PC-3 (cell line): ENCODE measurements around the gene TMEM18.

Experiments used
- CTCF ChIP-seq: fragments of 300-600 bp; sonication (generic); conservative IDR thresholded peaks from 2 replicates; pipeline ENCODE4 v1.5.1; 2017; ENCODE audit warnings: antibody characterized with exemption, low read depth, mild to moderate bottlenecking, low read length
- EZH2phosphoT487 ChIP-seq: fragments of 300-600 bp; sonication (generic); IDR thresholded peaks from 2 replicates; pipeline ENCODE4 v1.6.1; 2018; ENCODE audit warnings: mild to moderate bottlenecking, antibody characterized with exemption, low read length, borderline replicate concordance

DNA sequence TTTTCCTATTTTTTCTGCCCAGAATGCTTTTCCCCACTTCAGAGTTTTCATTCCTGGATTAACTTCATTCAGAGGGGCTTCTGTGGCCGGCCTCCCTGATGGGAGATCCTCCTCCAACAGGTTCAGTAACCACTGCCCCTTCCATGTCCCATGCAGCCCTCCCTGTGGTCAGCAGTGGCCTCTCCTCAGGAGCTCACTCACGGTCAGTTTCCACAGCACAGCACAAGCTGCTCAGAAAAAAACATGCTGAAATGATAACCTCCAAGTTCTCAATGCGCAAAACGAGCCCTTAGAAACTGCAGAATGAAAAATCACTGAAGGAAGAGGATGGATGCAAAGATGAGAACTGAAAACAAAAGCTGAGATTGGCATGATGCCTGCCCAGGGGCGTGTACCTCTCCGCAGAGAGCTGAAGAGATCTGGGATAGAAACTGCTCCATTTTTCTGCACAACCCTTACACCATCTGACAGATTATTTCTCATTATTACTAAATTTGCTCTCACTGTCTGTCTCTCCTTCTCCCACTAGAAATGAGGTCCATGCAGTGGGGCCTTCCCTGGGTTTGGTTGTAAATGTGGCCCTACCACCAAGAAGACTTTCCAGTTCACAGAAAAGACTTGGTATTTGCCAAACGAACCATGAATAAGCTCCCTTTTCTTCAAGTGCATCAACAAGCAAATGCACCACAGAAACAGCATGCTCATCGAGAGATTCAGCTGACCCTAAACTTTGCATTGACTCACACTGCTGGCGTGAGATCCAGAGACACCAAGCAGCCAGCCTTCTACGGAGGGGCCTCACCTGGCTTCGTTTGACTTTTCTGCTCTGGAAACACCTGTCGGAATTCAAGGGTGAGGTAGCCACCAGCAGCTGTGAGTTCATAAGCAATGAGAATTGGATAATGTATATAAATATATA lies 51.5 kb downstream of the TMEM18 start:
- no peak for TF ChIP-seq EZH2phosphoT487
- no peak for TF ChIP-seq CTCF
